GM12892 (cell line): ENCODE data around the gene MS4A14.

ENCODE experiments used
- DNase-seq: peaks from one replicate; pipeline ENCODE4 v3.0.0; 2011; ENCODE audit not compliant: insufficient read length
- FAIRE-seq: peaks from 2 replicates; lab custom pipeline; 2011; peaks lifted over from hg19 to GRCh38; lab: Jason Lieb, UNC
- POLR2A ChIP-seq: IDR thresholded peaks from 2 replicates; pipeline ENCODE4 v1.6.1; 2011; ENCODE audit warnings: low read depth, low read length, control low read depth
- POLR2AphosphoS5 ChIP-seq: IDR thresholded peaks from 2 replicates; pipeline ENCODE4 v1.6.1; 2011; ENCODE audit warnings: low read depth, low read length, control low read depth
- TAF1 ChIP-seq: IDR thresholded peaks from 2 replicates; pipeline ENCODE4 v1.6.1; 2011; ENCODE audit warnings: low read depth, mild to moderate bottlenecking, control low read depth, low read length, borderline replicate concordance

Gene MS4A14

GRCh38 chr11:60370811-60371298 is 25.4 kb upstream of the MS4A14 start:
- no peak for DNase-seq
- peak; percentile 69 for FAIRE-seq
- no peak for TF ChIP-seq TAF1
- no peak for TF ChIP-seq POLR2A
- TF ChIP-seq POLR2AphosphoS5: no peak

- TF ChIP-seq POLR2AphosphoS5 (no peak), POLR2A (no peak), TAF1 (no peak)
- DNase-seq: no peak
- FAIRE-seq: no peak
Observed at GRCh38 chr11:60371386-60371785, 24.9 kb upstream of the MS4A14 start.

GRCh38 chr11:60371854-60372253 is 24.4 kb upstream of the MS4A14 start:
- DNase-seq (no peak), FAIRE-seq (peak; percentile 81)

GRCh38 chr11:60372767-60373166 is 23.5 kb upstream of the MS4A14 start:
- DNase-seq: no peak
- TF ChIP-seq POLR2A (no peak), TAF1 (no peak), POLR2AphosphoS5 (no peak)
- FAIRE-seq: no peak

More at GRCh38 chr11:60371854-60372253, 24.4 kb upstream of the MS4A14 start:
- no peak for TF ChIP-seq TAF1
- no peak for TF ChIP-seq POLR2A
- TF ChIP-seq POLR2AphosphoS5: no peak

GRCh38 chr11:60375316-60375715 is 20.9 kb upstream of the MS4A14 start:
- FAIRE-seq (peak; percentile 38), DNase-seq (no peak)
- TF ChIP-seq POLR2AphosphoS5 (no peak), TAF1 (no peak), POLR2A (no peak)

GRCh38 chr11:60376601-60377000 is 19.7 kb upstream of the MS4A14 start:
- FAIRE-seq: peak; percentile 84
- DNase-seq: no peak

DNA sequence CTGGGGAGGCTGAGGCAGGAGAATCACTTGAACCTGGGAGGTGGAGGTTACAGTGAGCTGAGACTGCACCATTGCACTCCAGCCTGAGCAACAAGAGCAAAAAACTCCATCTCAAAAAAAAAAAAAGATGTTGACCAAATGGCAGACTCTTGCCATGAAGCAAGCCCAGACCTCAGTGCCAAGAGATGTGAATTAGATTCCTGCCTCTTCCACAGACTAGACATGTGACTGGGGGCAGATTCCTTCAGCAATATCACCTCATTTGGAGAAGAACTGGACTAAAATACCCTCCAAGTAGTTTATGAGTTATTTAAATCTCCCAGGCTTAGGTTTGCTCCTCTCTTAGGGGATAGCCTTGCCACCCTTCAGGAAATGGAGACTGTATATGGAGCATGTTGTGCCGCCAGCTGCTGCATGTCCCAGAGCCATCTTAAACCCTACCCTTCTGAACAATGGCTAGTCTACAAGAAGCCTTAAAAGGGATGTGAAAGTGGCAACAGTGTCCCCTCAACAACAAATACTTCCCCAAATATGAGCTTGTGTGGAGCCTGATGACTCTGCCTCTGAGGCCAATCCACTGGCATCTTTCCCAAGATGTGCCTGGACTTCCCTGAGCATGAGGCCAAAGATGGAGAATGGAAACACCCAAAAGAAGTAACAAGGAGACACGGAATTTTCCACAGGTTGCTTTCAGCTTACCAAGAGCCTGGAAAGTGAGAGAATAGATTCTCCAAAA is 18.7 kb upstream of the MS4A14 start:
- FAIRE-seq (peak; percentile 100), DNase-seq (peak; percentile 25)
- TF ChIP-seq POLR2A (peak; percentile 44; the same call in 1 of the 2 replicates), POLR2AphosphoS5 (peak; percentile 32; the same call in 1 of the 2 replicates), TAF1 (peak; percentile 40; the same call in 1 of the 2 replicates)

More at GRCh38 chr11:60376601-60377000, 19.7 kb upstream of the MS4A14 start:
- TF ChIP-seq POLR2A (no peak), TAF1 (no peak), POLR2AphosphoS5 (no peak)

- no peak for FAIRE-seq
- DNase-seq: peak; percentile 32
- TF ChIP-seq TAF1 (0 out of 2 replicates have a peak, but pooled peaks have one; percentile 52), POLR2A (peak; percentile 47; the same call in 1 of the 2 replicates), POLR2AphosphoS5 (0 out of 2 replicates have a peak, but pooled peaks have one; percentile 42)
Observed at GRCh38 chr11:60378354-60378753, 17.9 kb upstream of the MS4A14 start, which contains the start of gene MS4A7. Gene MS4A7, plus strand, starts transcription at chr11:60378532. Its CDS starts 4,610 bp downstream, at chr11:60383142.

- DNase-seq (no peak), FAIRE-seq (peak; percentile 95)
- TF ChIP-seq POLR2A (no peak), POLR2AphosphoS5 (no peak), TAF1 (no peak)
Observed at GRCh38 chr11:60389279-60389910, 6.9 kb upstream of the MS4A14 start.

GRCh38 chr11:60390419-60390818 is 5.8 kb upstream of the MS4A14 start:
- TF ChIP-seq POLR2AphosphoS5 (no peak), TAF1 (no peak), POLR2A (no peak)
- peak; percentile 48 for FAIRE-seq
- no peak for DNase-seq

DNA sequence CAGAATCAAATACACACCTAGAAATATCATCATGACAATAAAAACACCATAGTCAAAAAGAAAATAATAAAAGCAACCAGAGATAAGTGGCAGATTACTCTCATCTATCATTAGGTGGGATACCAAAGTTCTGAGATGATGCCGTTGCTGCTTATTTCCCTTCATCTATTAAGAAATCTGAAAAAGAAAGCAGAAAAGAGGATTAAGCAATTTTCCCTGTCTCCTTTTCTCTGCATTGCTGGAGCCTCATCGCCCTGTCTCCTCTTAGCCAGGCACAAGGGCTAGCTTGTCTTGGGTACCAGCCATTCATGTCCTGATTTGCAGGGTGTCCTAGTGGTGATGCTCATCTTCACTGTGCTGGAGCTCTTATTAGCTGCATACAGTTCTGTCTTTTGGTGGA is 3.9 kb upstream of the MS4A14 start:
- FAIRE-seq: peak; percentile 73
- TF ChIP-seq POLR2AphosphoS5: no peak
- no peak for TF ChIP-seq POLR2A
- no peak for TF ChIP-seq TAF1

DNA sequence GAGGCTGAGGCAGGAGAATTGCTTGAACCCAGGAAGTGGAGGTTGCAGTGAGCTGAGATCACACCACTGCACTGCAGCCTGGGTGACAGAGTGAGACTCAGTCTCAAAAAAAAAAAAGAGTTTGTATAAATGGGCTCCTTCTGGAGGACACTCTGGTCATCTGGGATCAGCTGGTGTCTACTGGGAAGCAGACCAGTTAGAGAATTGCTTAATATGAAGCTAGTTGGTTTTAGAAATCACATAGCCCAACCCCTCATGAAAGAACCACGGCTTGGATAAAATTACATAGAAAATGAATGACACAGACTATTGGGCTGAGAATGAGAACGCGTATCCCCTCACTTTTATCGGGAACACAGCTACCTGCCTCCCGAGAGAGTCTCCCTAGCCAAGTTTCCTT is 3.2 kb upstream of the MS4A14 start:
- FAIRE-seq: no peak
- TF ChIP-seq POLR2AphosphoS5: no peak
- TF ChIP-seq POLR2A: no peak
- no peak for TF ChIP-seq TAF1
- DNase-seq: no peak

More for the DNA sequence above, 3.9 kb upstream of the MS4A14 start:
- no peak for DNase-seq
